Activated T-cell treated with anti-CD3 and anti-CD28 coated beads, Interleukin-2, amount 50 U/mL, for 4 hours (primary cell): ENCODE results near the gene PPT2. TPM values are rescaled to one million over a fixed set of nuclear protein-coding genes. Genes with fewer than 3 reads are reported as not detected.
"Not testable (repeated sequence)": the region's sequence is repeated elsewhere in the genome, so short reads cannot be mapped to it uniquely, and the experiment has no call there.

ENCODE experiments used
- ATAC-seq, 2 donors: fragments of 200-7000 bp; cut with Tn5 transposase; one replicate each; pipeline ENCODE4 v1.10.0; 2021
- DNase-seq: peaks from one replicate; pipeline ENCODE4 v3.0.0-alpha.2; 2020
- H3K27me3 Mint-ChIP-seq: one replicate; pipeline ENCODE4 v1.8.0; 2021; ENCODE audit warnings: low read depth, mixed read lengths
- H3K36me3 Mint-ChIP-seq: one replicate; pipeline ENCODE4 v1.8.0; 2022; ENCODE audit warnings: mixed read lengths; ENCODE audit not compliant: insufficient read depth
- H3K4me1 Mint-ChIP-seq: one replicate; pipeline ENCODE4 v1.8.0; 2021; ENCODE audit warnings: low read depth, mixed read lengths
- H3K4me3 Mint-ChIP-seq: one replicate; pipeline ENCODE4 v1.8.0; 2021; ENCODE audit warnings: mild to moderate bottlenecking, moderate library complexity, mixed read lengths
- H3K9me3 Mint-ChIP-seq: one replicate; pipeline ENCODE4 v1.8.0; 2021; ENCODE audit warnings: mixed read lengths
- total RNA-seq, 3 donors: library from RNA; stranded (reverse); gene quantifications; one replicate each; pipeline ENCODE4 v1.2.1, GENCODE V29; 2021

Gene PPT2
- total RNA-seq, 3 donors from 2014 or later: 18.7 to 27.0 (median 20.2) TPM

DNA sequence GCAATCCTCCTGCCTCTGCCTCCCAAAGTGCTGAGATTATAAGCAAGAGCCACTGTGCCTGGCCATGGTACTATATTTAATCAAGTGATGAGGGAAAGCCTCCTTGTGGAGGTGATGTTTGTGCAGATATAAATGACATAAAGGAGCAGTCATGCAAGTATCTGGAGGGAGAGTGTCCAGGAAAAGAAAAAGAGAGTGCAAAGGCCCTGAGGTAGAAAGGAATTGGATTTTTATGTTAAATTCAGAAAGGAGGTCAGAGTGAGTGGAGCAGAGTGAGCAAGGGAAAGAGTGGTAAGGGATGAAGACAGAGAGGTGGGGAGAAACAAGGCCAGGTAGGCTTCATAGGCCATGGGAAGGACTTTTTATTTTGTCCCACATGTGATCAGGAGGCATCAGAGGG, 16.5 kb upstream of the PPT2 start:
- H3K4me1 Mint-ChIP-seq: no peaks in the 10 kb centered on the region
- no peaks in the 10 kb centered on the region for H3K9me3 Mint-ChIP-seq
- DNase-seq (no peak), ATAC-seq (no peak)
- H3K4me3 Mint-ChIP-seq: no peak overlapping the region
- H3K27me3 Mint-ChIP-seq: peaks cover 8% of the 10 kb centered on the region
- no peaks in the 10 kb centered on the region for H3K36me3 Mint-ChIP-seq

GRCh38 chr6:32139590-32139989, 14.4 kb upstream of the PPT2 start:
- ATAC-seq (no peak), DNase-seq (no peak)
- Mint-ChIP-seq H3K9me3 (no peaks in the 10 kb centered on the region), H3K36me3 (no peaks in the 10 kb centered on the region), H3K27me3 (peaks cover 8% of the 10 kb centered on the region), H3K4me3 (no peak overlapping the region), H3K4me1 (no peaks in the 10 kb centered on the region)

- no peaks in the 10 kb centered on the region for H3K36me3 Mint-ChIP-seq
- DNase-seq: no peak
- no peaks in the 10 kb centered on the region for H3K4me1 Mint-ChIP-seq
- H3K4me3 Mint-ChIP-seq: no peak overlapping the region
- ATAC-seq: no peak
- no peaks in the 10 kb centered on the region for H3K9me3 Mint-ChIP-seq
- peaks cover 5% of the 10 kb centered on the region for H3K27me3 Mint-ChIP-seq
These were observed 13.4 kb upstream of the PPT2 start for GRCh38 chr6:32140420-32141046.

DNA sequence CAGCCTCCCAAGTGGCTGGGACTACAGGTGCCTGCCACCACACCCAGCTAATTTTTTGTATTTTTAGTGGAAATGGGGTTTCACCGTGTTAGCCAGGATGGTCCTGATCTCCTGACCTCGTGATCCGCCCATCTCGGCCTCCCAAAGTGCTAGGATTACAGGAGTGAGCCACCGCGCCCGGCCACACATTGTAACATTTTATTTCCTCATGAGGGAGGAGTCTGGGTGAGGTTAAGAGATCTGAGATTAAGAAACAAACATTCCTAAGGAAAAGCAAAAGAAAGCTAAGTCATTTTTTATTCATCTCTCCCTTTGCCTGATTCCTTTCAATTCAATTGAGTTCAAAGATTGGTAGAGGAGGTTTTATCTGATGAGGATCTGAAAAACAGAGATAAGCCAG, 9.7 kb upstream of the PPT2 start:
- not testable (repeated sequence) for H3K4me3 Mint-ChIP-seq, H3K36me3 Mint-ChIP-seq, H3K9me3 Mint-ChIP-seq, DNase-seq, ATAC-seq
- peaks cover 24% of the 10 kb centered on the region for H3K27me3 Mint-ChIP-seq
- peaks cover 13% of the 10 kb centered on the region for H3K4me1 Mint-ChIP-seq

DNA sequence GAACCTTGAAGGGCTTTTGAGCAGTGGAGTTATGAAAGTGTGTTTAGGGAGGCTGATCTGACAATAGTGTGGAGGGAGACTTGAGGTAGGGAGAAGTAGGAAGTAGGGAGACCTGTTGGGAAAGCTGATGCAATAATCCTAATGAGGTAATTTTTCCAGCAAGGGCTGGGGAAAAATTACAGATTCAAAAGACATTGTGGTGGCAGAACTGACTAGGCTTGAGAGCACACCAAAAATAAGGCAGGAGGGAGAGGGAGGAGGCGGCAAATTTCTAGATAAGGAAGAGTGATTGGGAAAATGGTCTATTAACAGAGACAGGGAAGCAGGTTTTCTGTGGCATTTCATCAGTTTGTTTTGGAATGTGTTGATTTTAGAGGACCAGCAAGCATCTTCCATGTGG, 7.7 kb upstream of the PPT2 start:
- Mint-ChIP-seq H3K4me3 (no peak overlapping the region), H3K27me3 (peaks cover 34% of the 10 kb centered on the region), H3K9me3 (no peaks in the 10 kb centered on the region), H3K4me1 (peaks cover 22% of the 10 kb centered on the region), H3K36me3 (no peaks in the 10 kb centered on the region)
- ATAC-seq (no peak), DNase-seq (no peak)

DNA sequence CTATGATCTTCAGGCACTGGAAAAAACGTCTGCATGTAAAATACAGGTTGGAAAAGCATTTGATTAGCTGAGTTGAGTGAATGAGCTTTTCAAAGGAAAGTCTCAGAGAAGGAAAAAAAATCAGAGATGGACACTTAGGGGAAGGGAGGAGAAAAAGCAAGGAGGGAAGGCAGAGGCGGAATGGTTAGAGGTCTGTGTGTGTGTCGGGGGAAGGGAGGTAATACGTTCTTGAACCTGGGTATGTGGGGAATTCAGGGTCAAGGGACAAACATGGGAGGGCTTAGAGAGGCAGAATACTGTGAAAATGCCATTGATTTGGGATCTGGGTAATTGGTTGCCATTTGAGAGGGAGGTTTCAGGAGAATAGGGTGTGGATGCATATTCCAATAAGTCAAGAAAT, 7.3 kb upstream of the PPT2 start:
- DNase-seq: no peak
- no peak for ATAC-seq
- Mint-ChIP-seq H3K9me3 (no peaks in the 10 kb centered on the region), H3K36me3 (no peaks in the 10 kb centered on the region), H3K4me3 (no peak overlapping the region), H3K4me1 (peaks cover 23% of the 10 kb centered on the region), H3K27me3 (peaks cover 35% of the 10 kb centered on the region)

GRCh38 chr6:32147401-32148132, 6.4 kb upstream of the PPT2 start:
- H3K4me1 Mint-ChIP-seq: peaks cover 29% of the 10 kb centered on the region
- ATAC-seq (no peak), DNase-seq (no peak)
- no peak overlapping the region for H3K4me3 Mint-ChIP-seq
- H3K36me3 Mint-ChIP-seq: no peaks in the 10 kb centered on the region
- H3K27me3 Mint-ChIP-seq: peaks cover 35% of the 10 kb centered on the region
- no peaks in the 10 kb centered on the region for H3K9me3 Mint-ChIP-seq

- Mint-ChIP-seq H3K36me3 (no peaks in the 10 kb centered on the region), H3K4me3 (peak overlapping the region; percentile 81), H3K27me3 (peaks cover 37% of the 10 kb centered on the region), H3K9me3 (no peaks in the 10 kb centered on the region), H3K4me1 (peaks cover 38% of the 10 kb centered on the region)
- ATAC-seq: peak; percentile 81 to 83
- DNase-seq: peak; percentile 62
These were observed 5.5 kb upstream of the PPT2 start for GRCh38 chr6:32148289-32149091.

DNA sequence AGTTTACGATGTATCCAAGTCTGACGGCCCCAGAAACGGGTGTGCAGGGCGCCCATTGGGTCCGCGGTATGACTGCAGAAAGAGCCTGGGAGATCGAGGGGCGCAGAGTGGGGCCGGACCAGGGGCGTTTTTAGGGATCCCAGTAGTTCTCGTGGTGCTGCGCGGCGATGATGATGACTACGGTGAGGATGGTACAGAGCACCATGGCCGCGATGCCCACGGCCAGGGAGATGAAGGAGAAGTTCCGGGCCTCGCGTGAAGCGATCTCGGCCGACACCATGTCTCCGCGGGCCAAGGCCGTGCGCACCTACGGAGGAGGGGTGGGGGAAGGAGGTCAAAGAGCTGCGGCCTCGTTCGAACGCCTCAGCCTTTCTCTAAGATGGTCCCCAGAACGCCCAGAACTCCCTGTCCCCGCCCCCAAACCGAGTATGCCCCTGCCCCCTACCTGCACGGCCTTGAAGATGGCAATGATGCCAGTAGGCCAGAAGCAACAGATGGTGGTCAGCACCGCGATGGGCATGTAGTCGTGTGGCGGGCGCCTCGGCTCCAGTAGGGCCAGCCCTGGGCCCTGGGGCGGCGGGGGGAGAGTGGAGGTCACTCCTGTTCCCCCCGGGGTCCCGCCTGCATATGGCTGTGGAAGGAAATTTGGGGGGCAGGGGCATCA, 4.7 kb upstream of the PPT2 start:
- Mint-ChIP-seq H3K36me3 (no peaks in the 10 kb centered on the region), H3K4me1 (peaks cover 43% of the 10 kb centered on the region), H3K27me3 (peaks cover 37% of the 10 kb centered on the region), H3K9me3 (no peaks in the 10 kb centered on the region), H3K4me3 (peak overlapping the region; percentile 81)
- ATAC-seq: peak; percentile 12 to 14
- DNase-seq: no peak

- H3K4me3 Mint-ChIP-seq: no peak overlapping the region
- ATAC-seq (no peak), DNase-seq (no peak)
- peaks cover 53% of the 10 kb centered on the region for H3K4me1 Mint-ChIP-seq
- H3K36me3 Mint-ChIP-seq: no peaks in the 10 kb centered on the region
- H3K9me3 Mint-ChIP-seq: no peaks in the 10 kb centered on the region
- H3K27me3 Mint-ChIP-seq: peaks cover 37% of the 10 kb centered on the region
These were observed 3.7 kb upstream of the PPT2 start for GRCh38 chr6:32149932-32150870.

- DNase-seq: no peak
- Mint-ChIP-seq H3K4me3 (peak overlapping the region; percentile 56), H3K27me3 (peaks cover 37% of the 10 kb centered on the region), H3K4me1 (peaks cover 57% of the 10 kb centered on the region), H3K36me3 (no peaks in the 10 kb centered on the region), H3K9me3 (no peaks in the 10 kb centered on the region)
- no peak for ATAC-seq
These were observed 2.6 kb upstream of the PPT2 start for GRCh38 chr6:32151181-32151862.

DNA sequence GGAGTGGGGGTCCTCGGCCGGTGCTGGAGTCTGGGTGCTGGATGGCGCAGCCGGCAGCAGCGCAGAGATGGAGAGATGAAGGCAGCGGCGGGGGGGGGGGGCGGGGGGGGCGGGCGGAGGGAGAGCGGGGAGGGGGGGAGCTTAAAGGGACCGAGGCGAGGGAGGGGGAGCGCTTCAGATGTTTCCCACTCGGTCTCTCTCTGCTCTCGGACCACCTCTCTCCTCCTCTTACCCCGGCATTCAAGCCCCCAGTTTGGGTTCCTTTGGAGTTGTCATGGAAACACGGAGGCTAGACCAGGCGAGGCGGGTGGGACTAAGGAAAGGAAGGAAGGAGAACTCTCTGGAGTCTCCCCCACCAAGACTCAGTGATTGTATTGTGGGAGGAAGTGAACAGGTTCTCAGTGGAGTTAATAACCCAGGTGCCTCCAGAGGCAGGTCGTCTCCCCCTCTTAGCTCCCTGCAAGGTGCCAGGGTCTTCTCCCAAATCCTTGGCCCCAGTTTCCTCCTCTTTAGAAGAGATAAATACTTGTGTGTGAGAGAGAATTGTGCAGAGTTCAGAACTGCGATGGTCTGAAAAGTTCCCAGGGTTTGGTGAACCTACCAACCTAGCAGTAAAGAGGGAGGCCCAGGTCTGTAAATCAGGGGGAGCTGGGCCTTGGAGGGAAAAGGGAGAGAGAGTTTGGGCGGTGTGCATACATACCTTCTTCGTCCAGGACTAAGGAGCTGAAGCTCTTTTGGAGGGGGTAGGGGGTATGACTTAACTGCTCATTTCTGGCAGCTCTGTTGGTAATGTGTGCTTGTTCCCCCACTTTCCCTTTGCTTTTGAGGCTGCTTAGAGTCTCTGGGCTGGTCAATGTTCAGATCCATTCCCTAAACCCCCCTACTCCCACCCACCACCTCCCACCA, 1.8 kb upstream of the PPT2 start, which contains the start of gene PRRT1:
Gene PRRT1 (minus strand): TSS at position 77 of the 906 bp plus-strand sequence. CDS start 112 bp downstream, outside the sequence.
- Mint-ChIP-seq H3K4me3 (peak within 1 kb of the TSS; percentile 56), H3K36me3 (no peaks in the 10 kb centered on the region), H3K4me1 (peaks cover 57% of the 10 kb centered on the region), H3K9me3 (no peaks in the 10 kb centered on the region), H3K27me3 (peaks cover 37% of the 10 kb centered on the region)
- ATAC-seq (no peak), DNase-seq (no peak)
